ENCODE data around the gene MAP2K2. TPM values are rescaled to one million over a fixed set of nuclear protein-coding genes. Genes with fewer than 3 reads are reported as not detected.
A peak's percentile ranks its signal among the peaks of the same experiment; 100 is the strongest.

MAP2K2 gene
- total RNA-seq, 1 experiment from 2014 or later = 177 TPM

GRCh38 chr19:4044990-4045465 lies 78.9 kb downstream of the MAP2K2 start:
- ATAC-seq = peak; percentile 36; the same call in 1 of the 2 replicates
- CTCF ChIA-PET = interaction anchor here (0.5 to 1.5 kb wide), 7 partner anchors 57 to 815 kb away, joined by 3 to 12 read pairs (median 5); no protein-coding TSS in a partner anchor

More at GRCh38 chr19:4044990-4045465, 78.9 kb downstream of the MAP2K2 start:
- Mint-ChIP-seq H3K4me3 (no peak overlapping the region), H3K36me3 (peaks cover 8% of the 10 kb centered on the region), H3K4me1 (peaks cover 9% of the 10 kb centered on the region; the same call in 1 of the 2 replicates), H3K9me3 (no peaks in the 10 kb centered on the region), H3K27me3 (ENCODE audit: low read depth) (no peaks in the 10 kb centered on the region; the same call in 1 of the 2 replicates), H3K27ac (no peak overlapping the region)
- no peak for DNase-seq (ENCODE audit: low spot score)
- POLR2A ChIA-PET = interaction anchor here (0.7 kb wide), 1 partner anchor 277 kb away, joined by 3 read pairs; no protein-coding TSS in a partner anchor
- TF ChIP-seq ZNF121 (CRISPR knock-in tag; IDR thresholded peaks at IDR 0.05) (no peak), IRF2 (CRISPR knock-in tag; IDR thresholded peaks at IDR 0.05; ENCODE audit: borderline replicate concordance, low read depth) (no peak), ZNF263 (CRISPR knock-in tag; IDR thresholded peaks at IDR 0.05; ENCODE audit: low read depth) (no peak), PREB (CRISPR knock-in tag; IDR thresholded peaks at IDR 0.05; ENCODE audit: borderline replicate concordance) (no peak), ARID4B (CRISPR knock-in tag; IDR thresholded peaks at IDR 0.05; ENCODE audit: borderline replicate concordance) (no peak), ZNF671 (CRISPR knock-in tag; IDR thresholded peaks at IDR 0.05) (no peak), SP1 (CRISPR knock-in tag; conservative IDR thresholded peaks at IDR 0.05) (no peak), ZMAT4 (CRISPR knock-in tag; IDR thresholded peaks at IDR 0.05) (no peak), TCF7 (CRISPR knock-in tag; IDR thresholded peaks at IDR 0.05; ENCODE audit: low read depth) (no peak), NFYB (CRISPR knock-in tag; conservative IDR thresholded peaks at IDR 0.05; ENCODE audit: low read depth) (no peak), ZNF317 (CRISPR knock-in tag; IDR thresholded peaks at IDR 0.05; ENCODE audit: borderline replicate concordance, low read depth) (no peak), STAT6 (CRISPR knock-in tag; conservative IDR thresholded peaks at IDR 0.05; ENCODE audit: low read depth) (no peak), JUN (CRISPR knock-in tag; IDR thresholded peaks at IDR 0.05) (no peak), RORB (CRISPR knock-in tag; IDR thresholded peaks at IDR 0.05) (no peak), MLX (CRISPR knock-in tag; IDR thresholded peaks at IDR 0.05) (no peak), CREB1 (CRISPR knock-in tag; IDR thresholded peaks at IDR 0.05) (no peak), ZNF416 (CRISPR knock-in tag; IDR thresholded peaks at IDR 0.05) (no peak), PRDM15 (CRISPR knock-in tag; IDR thresholded peaks at IDR 0.05) (no peak)
